GM12892 (cell line): ENCODE results near the gene UNC5C.

Source experiments
- DNase-seq: peaks from one replicate; pipeline ENCODE4 v3.0.0; 2011; ENCODE audit not compliant: insufficient read length
- FAIRE-seq: peaks from 2 replicates; lab custom pipeline; 2011; peaks lifted over from hg19 to GRCh38; lab: Jason Lieb, UNC
- POLR2A ChIP-seq: IDR thresholded peaks from 2 replicates; pipeline ENCODE4 v1.6.1; 2011; ENCODE audit warnings: low read depth, low read length, control low read depth
- POLR2AphosphoS5 ChIP-seq: IDR thresholded peaks from 2 replicates; pipeline ENCODE4 v1.6.1; 2011; ENCODE audit warnings: low read depth, low read length, control low read depth
- TAF1 ChIP-seq: IDR thresholded peaks from 2 replicates; pipeline ENCODE4 v1.6.1; 2011; ENCODE audit warnings: low read depth, mild to moderate bottlenecking, control low read depth, low read length, borderline replicate concordance

The UNC5C gene

DNA sequence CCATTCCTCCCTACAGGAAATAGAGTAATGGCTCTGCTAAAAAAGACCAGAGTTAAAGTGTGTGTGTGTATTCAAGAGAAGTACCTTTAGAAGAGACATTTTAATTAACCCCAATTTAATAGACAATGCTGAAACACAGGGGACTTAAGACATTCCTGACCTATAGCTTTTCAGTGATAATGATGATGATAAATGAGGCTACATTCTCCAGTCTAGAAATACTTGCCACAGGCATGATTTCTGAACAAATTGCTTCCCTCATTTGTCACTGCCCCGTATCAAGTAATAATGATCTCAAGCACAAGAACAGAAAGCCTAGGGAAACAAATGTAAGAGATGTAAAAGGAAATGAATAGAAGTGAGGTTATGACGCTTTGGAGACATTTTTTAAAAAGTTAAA is 117.1 kb downstream of the UNC5C start:
- no peak for FAIRE-seq
- no peak for TF ChIP-seq TAF1
- DNase-seq: no peak

DNA sequence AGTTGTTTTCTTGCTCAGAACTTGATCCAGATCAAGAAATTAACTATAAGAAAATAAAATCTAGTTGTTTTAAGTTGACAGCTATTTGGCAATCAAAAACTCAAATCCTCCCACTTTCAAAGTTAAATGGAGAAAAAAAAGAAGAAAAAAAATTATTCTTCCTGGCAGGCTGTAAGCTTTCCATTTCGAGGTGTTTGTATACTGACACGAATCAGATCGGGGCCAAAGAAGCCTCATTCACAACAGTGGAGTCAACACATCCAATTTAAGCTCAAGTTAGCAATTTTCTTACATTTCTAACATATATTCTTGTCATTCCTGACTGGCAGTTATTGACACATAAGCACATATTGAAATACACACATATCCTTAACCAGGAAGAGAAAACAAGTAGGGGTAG is 119.4 kb downstream of the UNC5C start:
- no peak for TF ChIP-seq POLR2A
- FAIRE-seq (no peak), DNase-seq (no peak)

- TF ChIP-seq POLR2AphosphoS5 (no peak), POLR2A (no peak), TAF1 (no peak)
- DNase-seq: no peak
- FAIRE-seq: no peak
Observed at GRCh38 chr4:95428291-95429070, 120.3 kb downstream of the UNC5C start.

GRCh38 chr4:95426455-95426854 is 122.3 kb downstream of the UNC5C start:
- DNase-seq: no peak
- TF ChIP-seq TAF1 (no peak), POLR2A (no peak), POLR2AphosphoS5 (no peak)
- no peak for FAIRE-seq

GRCh38 chr4:95422436-95422835 is 126.3 kb downstream of the UNC5C start:
- no peak for FAIRE-seq
- TF ChIP-seq TAF1: no peak
- TF ChIP-seq POLR2AphosphoS5: no peak
- no peak for TF ChIP-seq POLR2A
- no peak for DNase-seq

DNA sequence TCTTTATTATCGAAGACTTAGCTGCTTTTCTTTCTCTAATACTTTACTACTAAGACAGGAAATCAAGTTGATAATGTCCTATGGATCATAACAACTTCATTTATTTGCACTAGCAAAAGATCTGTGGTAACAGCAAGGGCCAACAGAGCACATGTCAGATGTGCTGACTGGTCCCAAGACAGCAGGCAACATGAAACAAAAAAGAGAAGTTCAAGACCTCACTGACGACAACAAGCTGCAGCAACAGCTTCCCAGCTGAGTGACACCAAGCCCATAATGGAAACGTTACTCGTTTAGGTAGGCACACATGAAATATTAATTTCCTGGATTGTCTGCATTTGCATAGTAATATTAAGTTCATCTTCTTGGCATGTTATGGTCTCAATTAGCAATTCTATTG is 126.9 kb downstream of the UNC5C start:
- TF ChIP-seq TAF1: no peak
- TF ChIP-seq POLR2AphosphoS5: no peak
- TF ChIP-seq POLR2A: no peak
- FAIRE-seq (no peak), DNase-seq (no peak)

DNA sequence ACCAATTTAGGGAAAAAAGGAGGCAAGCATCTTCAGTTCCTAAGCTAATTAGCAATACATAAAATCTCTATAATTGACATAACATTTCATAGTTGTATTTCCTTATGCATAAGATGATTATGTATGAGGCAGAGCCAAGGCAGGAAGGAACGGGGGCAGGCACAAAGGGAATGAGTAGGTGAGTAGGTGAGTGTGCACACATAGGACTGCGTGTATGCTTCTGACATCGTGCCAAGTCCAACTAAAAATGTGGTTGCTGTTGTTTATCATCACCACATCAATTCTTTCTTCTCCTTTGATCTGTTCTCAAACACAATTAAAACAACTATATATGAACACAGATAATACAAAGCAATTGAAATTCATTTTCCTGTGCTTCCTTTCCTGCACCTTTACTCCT is 131.2 kb downstream of the UNC5C start:
- no peak for FAIRE-seq
- no peak for TF ChIP-seq POLR2A
- TF ChIP-seq POLR2AphosphoS5: no peak
- no peak for TF ChIP-seq TAF1

GRCh38 chr4:95415346-95415771 is 133.4 kb downstream of the UNC5C start:
- DNase-seq: no peak
- no peak for FAIRE-seq
- TF ChIP-seq POLR2AphosphoS5 (no peak), POLR2A (no peak), TAF1 (no peak)

More for the DNA sequence above, 131.2 kb downstream of the UNC5C start:
- DNase-seq: no peak

DNA sequence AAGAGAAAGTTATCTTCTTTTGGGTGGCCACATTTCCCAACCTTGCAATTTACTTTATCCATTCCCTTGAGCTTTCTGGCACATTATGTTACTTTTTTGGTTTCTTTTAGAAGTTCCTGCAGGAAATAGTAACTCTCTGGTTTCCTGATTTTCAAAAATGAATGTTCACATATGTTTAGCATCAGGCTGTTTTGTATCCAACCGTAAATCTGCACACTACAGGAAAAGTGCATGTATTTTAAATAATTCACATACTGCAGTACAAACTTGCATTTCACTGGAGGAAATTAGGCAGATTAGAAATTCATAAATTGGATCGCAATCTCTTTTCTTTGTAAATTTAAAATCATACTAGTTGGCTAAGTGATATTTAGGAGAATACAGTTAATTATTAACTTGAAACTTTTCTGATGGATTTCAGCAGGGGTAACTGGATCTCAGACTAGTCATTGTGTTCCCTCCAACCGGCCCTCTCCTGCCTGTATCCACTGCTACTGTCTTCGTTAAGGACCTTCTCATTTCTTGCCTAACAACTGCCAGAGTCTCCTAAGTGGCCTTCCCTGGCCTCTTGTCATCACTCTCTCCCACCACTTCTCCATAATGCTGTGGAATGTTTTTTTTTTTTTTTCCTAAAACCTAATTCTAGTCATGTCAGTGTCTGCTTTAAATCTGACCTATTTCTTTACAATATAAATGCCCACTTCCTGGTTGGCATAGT is 137.2 kb downstream of the UNC5C start:
- FAIRE-seq (no peak), DNase-seq (no peak)
- TF ChIP-seq TAF1 (no peak), POLR2AphosphoS5 (no peak), POLR2A (no peak)

DNA sequence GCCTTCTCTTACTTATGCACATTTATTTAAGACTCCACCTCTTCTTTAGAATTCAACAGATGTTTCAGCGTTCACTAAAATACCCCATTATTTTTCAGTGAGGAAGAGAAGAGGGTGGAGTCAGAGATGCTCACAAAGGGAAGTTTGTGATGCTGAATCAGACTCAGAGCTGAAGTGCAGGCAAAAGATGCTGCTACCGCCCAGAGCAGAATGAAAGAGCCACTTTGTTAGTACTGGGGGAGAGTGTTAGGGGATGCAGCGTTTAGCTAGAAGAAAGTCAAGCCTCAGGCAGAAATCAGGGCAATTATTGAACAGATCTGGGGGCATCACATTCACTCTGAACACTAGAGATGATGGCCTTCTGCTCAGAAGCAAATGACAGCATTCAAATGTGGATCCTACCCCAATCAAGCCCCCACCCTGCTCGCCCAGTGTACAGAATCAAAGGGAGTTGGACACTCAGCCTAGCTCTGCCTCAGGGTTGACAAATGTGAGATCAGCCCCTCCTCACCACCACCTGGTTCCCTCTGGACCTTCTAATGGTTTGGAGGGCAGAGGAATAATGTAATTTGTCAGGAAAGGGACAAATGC is 138.3 kb downstream of the UNC5C start:
- no peak for FAIRE-seq
- no peak for TF ChIP-seq POLR2A
- no peak for TF ChIP-seq POLR2AphosphoS5
- TF ChIP-seq TAF1: no peak
- no peak for DNase-seq

GRCh38 chr4:95409750-95410149 is 139.0 kb downstream of the UNC5C start:
- FAIRE-seq: no peak

DNA sequence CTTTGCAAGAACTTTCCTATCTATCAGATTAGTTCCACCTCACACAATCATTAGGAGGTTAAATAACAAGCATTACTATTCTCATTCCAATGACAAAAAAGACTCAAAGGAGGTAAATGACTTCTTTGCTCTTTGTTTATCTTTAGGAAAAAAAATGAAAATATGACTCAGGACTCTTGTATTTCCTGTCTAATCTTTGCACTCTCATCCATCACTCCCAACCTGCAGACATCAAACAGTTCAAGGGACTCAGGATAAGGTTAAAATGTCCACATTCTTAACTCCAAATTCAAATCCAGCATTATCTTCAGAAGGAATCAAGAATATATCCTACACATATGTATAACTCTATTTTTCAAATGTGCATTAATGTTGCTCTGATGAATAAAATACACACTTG is 139.6 kb downstream of the UNC5C start:
- FAIRE-seq: no peak
- no peak for TF ChIP-seq POLR2A
- no peak for TF ChIP-seq TAF1
- no peak for TF ChIP-seq POLR2AphosphoS5
- DNase-seq: no peak

More at GRCh38 chr4:95409750-95410149, 139.0 kb downstream of the UNC5C start:
- no peak for DNase-seq
- no peak for TF ChIP-seq POLR2A
- TF ChIP-seq POLR2AphosphoS5: no peak
- TF ChIP-seq TAF1: no peak

- no peak for DNase-seq
- TF ChIP-seq POLR2AphosphoS5 (no peak), TAF1 (no peak), POLR2A (no peak)
- no peak for FAIRE-seq
Observed at GRCh38 chr4:95402299-95402698, 146.5 kb downstream of the UNC5C start.
